ENCODE data around the gene FAM149A.

DNA sequence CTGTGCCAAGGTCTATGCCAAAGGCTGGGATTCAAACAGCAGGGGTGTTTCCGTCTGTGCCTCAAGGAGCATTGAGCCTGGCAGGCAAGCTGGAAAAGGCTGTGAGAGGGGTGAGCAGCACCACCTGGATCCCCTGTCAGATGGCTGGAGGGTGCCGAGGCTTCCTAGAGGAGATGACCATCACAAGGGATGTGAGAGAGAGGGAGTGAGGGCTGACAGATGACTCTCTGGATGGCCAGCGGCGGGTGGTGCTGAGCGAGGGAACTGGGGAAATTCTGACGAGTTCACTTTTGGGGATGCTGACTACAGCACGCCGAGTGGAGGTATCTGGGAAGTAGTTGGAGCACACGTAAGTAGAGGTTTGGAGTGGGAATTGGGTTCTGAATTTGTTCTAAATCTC is 64.2 kb downstream of the FAM149A start:
- no peak for TF ChIP-seq POLR2A (IDR thresholded peaks at IDR 0.05)
- TF ChIP-seq, protein P1, sequence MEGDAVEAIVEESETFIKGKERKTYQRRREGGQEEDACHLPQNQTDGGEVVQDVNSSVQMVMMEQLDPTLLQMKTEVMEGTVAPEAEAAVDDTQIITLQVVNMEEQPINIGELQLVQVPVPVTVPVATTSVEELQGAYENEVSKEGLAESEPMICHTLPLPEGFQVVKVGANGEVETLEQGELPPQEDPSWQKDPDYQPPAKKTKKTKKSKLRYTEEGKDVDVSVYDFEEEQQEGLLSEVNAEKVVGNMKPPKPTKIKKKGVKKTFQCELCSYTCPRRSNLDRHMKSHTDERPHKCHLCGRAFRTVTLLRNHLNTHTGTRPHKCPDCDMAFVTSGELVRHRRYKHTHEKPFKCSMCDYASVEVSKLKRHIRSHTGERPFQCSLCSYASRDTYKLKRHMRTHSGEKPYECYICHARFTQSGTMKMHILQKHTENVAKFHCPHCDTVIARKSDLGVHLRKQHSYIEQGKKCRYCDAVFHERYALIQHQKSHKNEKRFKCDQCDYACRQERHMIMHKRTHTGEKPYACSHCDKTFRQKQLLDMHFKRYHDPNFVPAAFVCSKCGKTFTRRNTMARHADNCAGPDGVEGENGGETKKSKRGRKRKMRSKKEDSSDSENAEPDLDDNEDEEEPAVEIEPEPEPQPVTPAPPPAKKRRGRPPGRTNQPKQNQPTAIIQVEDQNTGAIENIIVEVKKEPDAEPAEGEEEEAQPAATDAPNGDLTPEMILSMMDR (IDR thresholded peaks at IDR 0.05): no peak
